ENCODE results near the gene DMD. TPM values are rescaled to one million over a fixed set of nuclear protein-coding genes. Genes with fewer than 3 reads are reported as not detected.

Gene DMD
- total RNA-seq, 2 experiments from 2014 or later: 0.20 to 0.47 TPM

DNA sequence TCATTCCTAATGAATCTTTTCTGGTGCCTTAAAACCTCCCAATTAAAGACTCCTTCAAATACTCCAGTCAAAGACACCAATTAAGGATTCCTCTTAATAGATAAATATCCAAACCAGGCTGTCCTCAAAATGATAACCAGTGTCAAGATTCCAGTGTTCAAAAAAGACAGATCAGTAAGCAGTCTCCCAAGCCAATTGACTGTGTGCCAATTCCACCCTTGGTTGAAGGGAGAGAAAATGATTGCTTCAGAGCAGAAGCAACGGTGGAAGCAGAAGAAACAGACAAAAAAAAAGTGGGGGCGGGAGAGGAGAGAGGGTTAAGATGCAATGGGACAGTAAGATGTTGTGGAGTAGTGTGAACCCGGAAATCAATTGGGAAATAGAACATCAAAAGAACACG is 1923.5 kb downstream of the DMD start:
- DNase-seq (no peak), ATAC-seq (ENCODE audit: poor library complexity) (no peak)
- POLR2A ChIA-PET: no interaction called here
- no peaks in the 10 kb centered on the region for H3K27me3 Mint-ChIP-seq
- H3K36me3 ChIP-seq (ENCODE audit: insufficient read depth, low read length): no peaks in the 10 kb centered on the region
- TF ChIP-seq, protein P1, sequence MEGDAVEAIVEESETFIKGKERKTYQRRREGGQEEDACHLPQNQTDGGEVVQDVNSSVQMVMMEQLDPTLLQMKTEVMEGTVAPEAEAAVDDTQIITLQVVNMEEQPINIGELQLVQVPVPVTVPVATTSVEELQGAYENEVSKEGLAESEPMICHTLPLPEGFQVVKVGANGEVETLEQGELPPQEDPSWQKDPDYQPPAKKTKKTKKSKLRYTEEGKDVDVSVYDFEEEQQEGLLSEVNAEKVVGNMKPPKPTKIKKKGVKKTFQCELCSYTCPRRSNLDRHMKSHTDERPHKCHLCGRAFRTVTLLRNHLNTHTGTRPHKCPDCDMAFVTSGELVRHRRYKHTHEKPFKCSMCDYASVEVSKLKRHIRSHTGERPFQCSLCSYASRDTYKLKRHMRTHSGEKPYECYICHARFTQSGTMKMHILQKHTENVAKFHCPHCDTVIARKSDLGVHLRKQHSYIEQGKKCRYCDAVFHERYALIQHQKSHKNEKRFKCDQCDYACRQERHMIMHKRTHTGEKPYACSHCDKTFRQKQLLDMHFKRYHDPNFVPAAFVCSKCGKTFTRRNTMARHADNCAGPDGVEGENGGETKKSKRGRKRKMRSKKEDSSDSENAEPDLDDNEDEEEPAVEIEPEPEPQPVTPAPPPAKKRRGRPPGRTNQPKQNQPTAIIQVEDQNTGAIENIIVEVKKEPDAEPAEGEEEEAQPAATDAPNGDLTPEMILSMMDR (IDR thresholded peaks at IDR 0.05): no peak
- no peak overlapping the region for H3K4me3 Mint-ChIP-seq
- intact Hi-C loops (cut with DNase I, micrococcal nuclease): no loop called here
- no peaks in the 10 kb centered on the region for H3K4me1 Mint-ChIP-seq (ENCODE audit: low read depth)
- CTCF ChIA-PET: no interaction called here
- no peak overlapping the region for H3K4me3 ChIP-seq (ENCODE audit: low read length)
- H3K4me1 ChIP-seq (ENCODE audit: insufficient read depth, low read length): no peaks in the 10 kb centered on the region
- no peak overlapping the region for H3K27ac Mint-ChIP-seq
- no peaks in the 10 kb centered on the region for H3K9me3 Mint-ChIP-seq
- H3K36me3 Mint-ChIP-seq (ENCODE audit: low read depth): no peaks in the 10 kb centered on the region
- no peaks in the 10 kb centered on the region for H3K27me3 ChIP-seq (ENCODE audit: control insufficient read depth in 1 of 2, insufficient read depth in 2 of 2, low read length in 2 of 2)
- H3K27ac ChIP-seq (ENCODE audit: low read depth in 1 of 2, low read length in 2 of 2): no peak overlapping the region
- H3K9me3 ChIP-seq (ENCODE audit: control insufficient read depth in 1 of 2, insufficient read depth in 1 of 2, low read length in 2 of 2): no peaks in the 10 kb centered on the region

DNA sequence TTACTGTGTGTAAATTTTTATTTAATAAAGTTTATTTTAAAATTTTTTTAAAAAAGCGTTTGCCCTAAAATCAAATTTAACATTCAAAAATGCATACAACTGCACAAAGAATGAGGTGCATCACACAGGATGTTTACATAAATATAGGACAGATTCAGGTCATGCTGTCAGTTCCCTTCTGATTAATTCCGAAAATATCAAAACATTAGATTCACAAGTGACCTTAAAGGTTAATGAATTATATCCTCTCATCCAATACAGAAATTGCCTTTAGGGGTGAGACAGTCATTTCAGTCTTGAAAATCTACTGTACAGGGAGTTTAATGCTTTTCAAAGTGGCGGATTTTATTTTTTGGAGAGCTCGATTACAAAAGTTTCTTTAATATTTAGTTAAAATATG is 1930.8 kb downstream of the DMD start:
- Mint-ChIP-seq H3K4me1 (ENCODE audit: low read depth) (no peaks in the 10 kb centered on the region), H3K4me3 (no peak overlapping the region), H3K9me3 (no peaks in the 10 kb centered on the region), H3K27me3 (no peaks in the 10 kb centered on the region), H3K27ac (no peak overlapping the region), H3K36me3 (ENCODE audit: low read depth) (no peaks in the 10 kb centered on the region)
- CTCF ChIA-PET: no interaction called here
- no peak for DNase-seq
- ATAC-seq (ENCODE audit: poor library complexity): no peak
- H3K36me3 ChIP-seq (ENCODE audit: insufficient read depth, low read length): no peaks in the 10 kb centered on the region
- H3K4me3 ChIP-seq (ENCODE audit: low read length): no peak overlapping the region
- TF ChIP-seq, protein P1 (IDR thresholded peaks at IDR 0.05): no peak
- POLR2A ChIA-PET: no interaction called here
- H3K27me3 ChIP-seq (ENCODE audit: control insufficient read depth in 1 of 2, insufficient read depth in 2 of 2, low read length in 2 of 2): no peaks in the 10 kb centered on the region
- no peak overlapping the region for H3K27ac ChIP-seq (ENCODE audit: low read depth in 1 of 2, low read length in 2 of 2)
- no peaks in the 10 kb centered on the region for H3K4me1 ChIP-seq (ENCODE audit: insufficient read depth, low read length)
- no peaks in the 10 kb centered on the region for H3K9me3 ChIP-seq (ENCODE audit: control insufficient read depth in 1 of 2, insufficient read depth in 1 of 2, low read length in 2 of 2)
- intact Hi-C loops (cut with DNase I, micrococcal nuclease): no loop called here

DNA sequence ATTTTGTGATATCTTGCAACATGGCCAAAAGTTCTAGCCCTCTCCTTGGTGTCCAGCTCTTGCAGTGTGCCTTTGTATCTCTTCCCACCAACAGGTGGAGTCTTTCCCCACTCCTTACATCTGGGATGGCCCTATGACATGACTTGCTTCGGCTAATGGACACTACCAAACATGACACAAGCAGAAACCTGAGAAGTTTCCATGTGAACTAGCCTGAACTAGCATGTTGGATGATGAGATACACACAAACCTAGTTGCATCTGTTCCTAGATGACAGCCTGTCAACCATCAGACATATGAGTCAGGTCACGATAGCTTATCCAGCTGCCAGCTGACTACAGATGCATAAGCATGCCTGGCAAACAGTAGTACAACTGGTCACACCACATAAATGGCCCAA is 1932.0 kb downstream of the DMD start:
- DNase-seq (no peak), ATAC-seq (ENCODE audit: poor library complexity) (no peak)
- ChIA-PET CTCF (no interaction called here), POLR2A (no interaction called here)
- TF ChIP-seq, protein P1 (IDR thresholded peaks at IDR 0.05): no peak
- no peaks in the 10 kb centered on the region for H3K9me3 Mint-ChIP-seq
- no peaks in the 10 kb centered on the region for H3K27me3 Mint-ChIP-seq
- H3K36me3 ChIP-seq (ENCODE audit: insufficient read depth, low read length): no peaks in the 10 kb centered on the region
- no peaks in the 10 kb centered on the region for H3K4me1 Mint-ChIP-seq (ENCODE audit: low read depth)
- H3K4me3 Mint-ChIP-seq: no peak overlapping the region
- no peak overlapping the region for H3K4me3 ChIP-seq (ENCODE audit: low read length)
- H3K4me1 ChIP-seq (ENCODE audit: insufficient read depth, low read length): no peaks in the 10 kb centered on the region
- H3K27ac ChIP-seq (ENCODE audit: low read depth in 1 of 2, low read length in 2 of 2): no peak overlapping the region
- H3K9me3 ChIP-seq (ENCODE audit: control insufficient read depth in 1 of 2, insufficient read depth in 1 of 2, low read length in 2 of 2): no peaks in the 10 kb centered on the region
- no peaks in the 10 kb centered on the region for H3K36me3 Mint-ChIP-seq (ENCODE audit: low read depth)
- intact Hi-C loops (cut with DNase I, micrococcal nuclease): no loop called here
- H3K27me3 ChIP-seq (ENCODE audit: control insufficient read depth in 1 of 2, insufficient read depth in 2 of 2, low read length in 2 of 2): no peaks in the 10 kb centered on the region
- H3K27ac Mint-ChIP-seq: no peak overlapping the region

All from CD4-positive, alpha-beta T cell (primary cell).